GM19043 (cell line): ENCODE data around the gene GTPBP4.
"Not testable (repeated sequence)": the region's sequence is repeated elsewhere in the genome, so short reads cannot be mapped to it uniquely, and the experiment has no call there.

ENCODE experiments used
- ATAC-seq: cut with Tn5 transposase; IDR thresholded peaks from one replicate; pipeline ENCODE4 v1.9.1; 2021; ENCODE audit warnings: low read depth; ENCODE audit not compliant: unreplicated experiment

The GTPBP4 gene

GRCh38 chr10:988667-989545, 672 bp downstream of the GTPBP4 start:
- ATAC-seq, result no peak

- no peak for ATAC-seq
Measured at GRCh38 chr10:990808-991207, 2.6 kb downstream of the GTPBP4 start.

- peak; percentile 36 for ATAC-seq
Measured at GRCh38 chr10:992467-992866, 4.2 kb downstream of the GTPBP4 start.

- ATAC-seq, result no peak
Measured at GRCh38 chr10:992871-993270, 4.6 kb downstream of the GTPBP4 start.

- no peak for ATAC-seq
Measured at GRCh38 chr10:994836-995558, 6.8 kb downstream of the GTPBP4 start.

GRCh38 chr10:995559-995926, 7.3 kb downstream of the GTPBP4 start:
- no peak for ATAC-seq

GRCh38 chr10:996031-996430, 7.8 kb downstream of the GTPBP4 start:
- no peak for ATAC-seq

GRCh38 chr10:997266-998022, 9.2 kb downstream of the GTPBP4 start:
- ATAC-seq, result no peak

- ATAC-seq, result no peak
Measured at GRCh38 chr10:1002425-1003006, 14.3 kb downstream of the GTPBP4 start.

- ATAC-seq, result no peak
Measured at GRCh38 chr10:1003884-1004670, 15.8 kb downstream of the GTPBP4 start.

- no peak for ATAC-seq
Measured at GRCh38 chr10:1006573-1006972, 18.3 kb downstream of the GTPBP4 start.

GRCh38 chr10:1007583-1007982, 19.3 kb downstream of the GTPBP4 start:
- ATAC-seq, result no peak

GRCh38 chr10:1009071-1009494, 20.8 kb downstream of the GTPBP4 start:
- ATAC-seq, result no peak

- ATAC-seq, result not testable (repeated sequence)
Measured at GRCh38 chr10:1009947-1010346, 21.7 kb downstream of the GTPBP4 start.

- no peak for ATAC-seq
Measured at GRCh38 chr10:1010703-1011102, 22.5 kb downstream of the GTPBP4 start.

GRCh38 chr10:1011696-1012095, 23.5 kb downstream of the GTPBP4 start:
- no peak for ATAC-seq

GRCh38 chr10:1015688-1016087, 27.5 kb downstream of the GTPBP4 start:
- no peak for ATAC-seq

GRCh38 chr10:1019362-1019761, 31.1 kb downstream of the GTPBP4 start:
- no peak for ATAC-seq

- ATAC-seq, result no peak
Measured at GRCh38 chr10:1020460-1020859, 32.2 kb downstream of the GTPBP4 start.

- no peak for ATAC-seq
Measured at GRCh38 chr10:1020958-1021357, 32.7 kb downstream of the GTPBP4 start.
